Hepatocyte (in vitro differentiated cells): ENCODE data around the gene GPRC5C. TPM values are rescaled to one million over a fixed set of nuclear protein-coding genes. Genes with fewer than 3 reads are reported as not detected.

Experiments
- DNase-seq: peaks from one replicate; pipeline ENCODE4 v3.0.0-alpha.2; 2016; ENCODE audit warnings: low spot score
- H2AFZ ChIP-seq: fragments of 200-600 bp; sonication (generic); 2 replicates; pipeline ENCODE4 v1.6.0; 2016; ENCODE audit warnings: antibody characterized with exemption, mild to moderate bottlenecking
- H3K27ac ChIP-seq: fragments of 200-600 bp; sonication (generic); 2 replicates; pipeline ENCODE4 v1.5.1; 2016; ENCODE audit warnings: mild to moderate bottlenecking
- H3K27me3 ChIP-seq: fragments of 200-600 bp; sonication (generic); 2 replicates; pipeline ENCODE4 v1.6.1; 2016
- H3K36me3 ChIP-seq: fragments of 200-600 bp; sonication (generic); replicated peaks from 2 replicates; pipeline ENCODE4 v1.5.1; 2016; ENCODE audit warnings: low read depth; ENCODE audit not compliant: insufficient read depth
- H3K4me1 ChIP-seq: fragments of 200-600 bp; sonication (generic); 2 replicates; pipeline ENCODE4 v1.5.1; 2016; ENCODE audit warnings: mild to moderate bottlenecking, moderate library complexity; ENCODE audit not compliant: insufficient read depth
- H3K4me2 ChIP-seq: fragments of 200-600 bp; sonication (generic); 2 replicates; pipeline ENCODE4 v1.6.0; 2016
- H3K4me3 ChIP-seq: fragments of 200-600 bp; sonication (generic); 2 replicates; pipeline ENCODE4 v1.5.1; 2016; ENCODE audit warnings: mild to moderate bottlenecking
- H3K79me2 ChIP-seq: fragments of 200-600 bp; sonication (generic); 2 replicates; pipeline ENCODE4 v1.6.0; 2017; ENCODE audit warnings: mild to moderate bottlenecking
- H3K9me2 ChIP-seq: fragments of 200-600 bp; sonication (generic); replicated peaks from 2 replicates; pipeline ENCODE4 v1.6.0; 2017; ENCODE audit warnings: mild to moderate bottlenecking; ENCODE audit not compliant: insufficient read depth
- H3K9me3 ChIP-seq: fragments of 200-600 bp; sonication (generic); 2 replicates; pipeline ENCODE4 v1.5.1; 2016; ENCODE audit warnings: low read depth, mild to moderate bottlenecking
- H4K20me1 ChIP-seq: fragments of 200-600 bp; sonication (generic); 2 replicates; pipeline ENCODE4 v1.6.0; 2016; ENCODE audit warnings: mild to moderate bottlenecking; ENCODE audit not compliant: insufficient read depth, poor library complexity, severe bottlenecking
- EZH2 ChIP-seq: fragments of 200-600 bp; sonication (generic); IDR thresholded peaks from 2 replicates; pipeline ENCODE4 v1.6.1; 2016; ENCODE audit warnings: antibody characterized with exemption, mild to moderate bottlenecking, borderline replicate concordance
- EZH2phosphoT487 ChIP-seq: fragments of 200-600 bp; sonication (generic); IDR thresholded peaks from one replicate; pipeline ENCODE4 v1.6.1; 2018; ENCODE audit warnings: antibody characterized with exemption, mild to moderate bottlenecking, low read depth, moderate library complexity; ENCODE audit not compliant: unreplicated experiment, severe bottlenecking
- WGBS: methylation state at CpG from one replicate; pipeline ENCODE4 v1.1.6; 2016; ENCODE audit warnings: low lambda C conversion rate; ENCODE audit errors: missing lambda C conversion rate; 5-methylcytosine and 5-hydroxymethylcytosine counted together
- polyA plus RNA-seq: library from polyadenylated mRNA; unstranded; fragments of >200 nt; fragmentation: Nextera tagmentation; extraction: Ambion mirVana; gene quantifications from 2 replicates; pipeline ENCODE4 v1.2.1, GENCODE V29; 2016
- total RNA-seq: library from RNA; depleted of rRNA; stranded (reverse); fragments of >200 nt; gene quantifications from 2 replicates; pipeline ENCODE4 v1.2.3, GENCODE V29; 2014
- TF ChIP-seq, protein P1 (sequence below): fragments of 200-600 bp; sonication (generic); IDR thresholded peaks from 2 replicates; pipeline ENCODE4 v1.5.1; 2016; ENCODE audit warnings: antibody characterized with exemption, mild to moderate bottlenecking; ENCODE audit not compliant: poor library complexity

The GPRC5C gene
- total and polyA plus RNA-seq, 2 experiments from 2014 or later, result 150 to 237 TPM

GRCh38 chr17:74386386-74386785, 45.5 kb upstream of the GPRC5C start:
- Histone ChIP-seq H3K36me3 (no peaks in the 10 kb centered on the region), H4K20me1 (no peaks in the 10 kb centered on the region), H3K4me2 (no peak overlapping the region), H3K9me2 (no peaks in the 10 kb centered on the region), H3K27ac (peak overlapping the region; percentile 71), H2AFZ (no peak overlapping the region), H3K4me3 (no peak overlapping the region), H3K4me1 (no peaks in the 10 kb centered on the region), H3K79me2 (no peaks in the 10 kb centered on the region), H3K27me3 (no peaks in the 10 kb centered on the region), H3K9me3 (no peaks in the 10 kb centered on the region)
- peak; percentile 66 for DNase-seq
- TF ChIP-seq EZH2 (no peak), EZH2phosphoT487 (no peak)
- TF ChIP-seq, protein P1, sequence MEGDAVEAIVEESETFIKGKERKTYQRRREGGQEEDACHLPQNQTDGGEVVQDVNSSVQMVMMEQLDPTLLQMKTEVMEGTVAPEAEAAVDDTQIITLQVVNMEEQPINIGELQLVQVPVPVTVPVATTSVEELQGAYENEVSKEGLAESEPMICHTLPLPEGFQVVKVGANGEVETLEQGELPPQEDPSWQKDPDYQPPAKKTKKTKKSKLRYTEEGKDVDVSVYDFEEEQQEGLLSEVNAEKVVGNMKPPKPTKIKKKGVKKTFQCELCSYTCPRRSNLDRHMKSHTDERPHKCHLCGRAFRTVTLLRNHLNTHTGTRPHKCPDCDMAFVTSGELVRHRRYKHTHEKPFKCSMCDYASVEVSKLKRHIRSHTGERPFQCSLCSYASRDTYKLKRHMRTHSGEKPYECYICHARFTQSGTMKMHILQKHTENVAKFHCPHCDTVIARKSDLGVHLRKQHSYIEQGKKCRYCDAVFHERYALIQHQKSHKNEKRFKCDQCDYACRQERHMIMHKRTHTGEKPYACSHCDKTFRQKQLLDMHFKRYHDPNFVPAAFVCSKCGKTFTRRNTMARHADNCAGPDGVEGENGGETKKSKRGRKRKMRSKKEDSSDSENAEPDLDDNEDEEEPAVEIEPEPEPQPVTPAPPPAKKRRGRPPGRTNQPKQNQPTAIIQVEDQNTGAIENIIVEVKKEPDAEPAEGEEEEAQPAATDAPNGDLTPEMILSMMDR, result no peak
- WGBS, result 67% methylated on average over 8 of the region's 8 CpGs

DNA sequence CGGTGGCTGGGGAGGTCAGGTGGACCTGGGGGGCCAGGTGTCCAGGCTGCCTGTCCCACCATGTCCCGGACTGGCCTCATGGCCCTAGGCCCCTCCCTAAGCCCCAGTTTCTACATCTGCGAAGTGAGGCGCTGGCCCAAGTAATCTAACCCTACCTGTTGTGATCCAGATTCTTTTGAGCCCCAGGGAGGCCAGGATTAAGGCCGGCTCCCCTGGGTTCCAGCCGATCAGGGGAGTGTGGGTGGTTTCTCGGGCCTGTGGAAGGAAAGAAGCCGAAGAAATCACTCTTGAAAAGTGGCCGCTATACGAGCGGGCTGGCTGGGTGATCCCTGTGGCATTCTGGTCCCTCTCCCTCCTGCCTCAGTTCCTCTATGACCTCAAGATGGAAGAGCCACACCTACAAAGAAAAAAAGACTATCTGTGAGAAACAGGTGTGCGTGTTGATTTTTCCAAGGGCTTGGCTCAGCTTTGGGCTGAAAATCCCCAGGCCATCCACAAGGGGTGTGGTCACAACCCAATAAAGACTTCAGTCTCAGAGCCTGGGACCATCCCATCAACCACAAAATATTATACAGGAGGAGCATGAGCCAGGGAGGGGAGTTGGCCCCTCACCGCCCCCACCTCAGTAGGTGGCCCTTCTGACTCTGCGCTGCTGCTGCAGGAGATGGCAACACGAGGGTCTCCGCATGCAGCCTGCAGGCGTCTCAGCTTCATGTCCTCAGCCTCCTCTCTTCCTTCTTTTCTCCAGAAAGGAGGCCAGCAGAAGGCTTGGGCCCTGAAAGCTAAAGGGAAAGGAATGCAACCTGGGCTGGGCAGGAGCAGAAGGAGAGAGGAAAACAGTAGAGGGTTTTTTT, 44.3 kb upstream of the GPRC5C start:
- no peak overlapping the region for H3K4me2 ChIP-seq
- no peak for DNase-seq
- H2AFZ ChIP-seq, result no peak overlapping the region
- H3K79me2 ChIP-seq, result no peaks in the 10 kb centered on the region
- 80% methylated on average over 17 of the region's 17 CpGs for WGBS
- no peaks in the 10 kb centered on the region for H4K20me1 ChIP-seq
- H3K4me3 ChIP-seq, result no peak overlapping the region
- H3K4me1 ChIP-seq, result no peaks in the 10 kb centered on the region
- H3K36me3 ChIP-seq, result no peaks in the 10 kb centered on the region
- no peaks in the 10 kb centered on the region for H3K9me3 ChIP-seq
- no peaks in the 10 kb centered on the region for H3K27me3 ChIP-seq
- H3K9me2 ChIP-seq, result no peaks in the 10 kb centered on the region
- no peak overlapping the region for H3K27ac ChIP-seq
- TF ChIP-seq EZH2, result no peak
- TF ChIP-seq, protein P1, result no peak
- no peak for TF ChIP-seq EZH2phosphoT487

DNA sequence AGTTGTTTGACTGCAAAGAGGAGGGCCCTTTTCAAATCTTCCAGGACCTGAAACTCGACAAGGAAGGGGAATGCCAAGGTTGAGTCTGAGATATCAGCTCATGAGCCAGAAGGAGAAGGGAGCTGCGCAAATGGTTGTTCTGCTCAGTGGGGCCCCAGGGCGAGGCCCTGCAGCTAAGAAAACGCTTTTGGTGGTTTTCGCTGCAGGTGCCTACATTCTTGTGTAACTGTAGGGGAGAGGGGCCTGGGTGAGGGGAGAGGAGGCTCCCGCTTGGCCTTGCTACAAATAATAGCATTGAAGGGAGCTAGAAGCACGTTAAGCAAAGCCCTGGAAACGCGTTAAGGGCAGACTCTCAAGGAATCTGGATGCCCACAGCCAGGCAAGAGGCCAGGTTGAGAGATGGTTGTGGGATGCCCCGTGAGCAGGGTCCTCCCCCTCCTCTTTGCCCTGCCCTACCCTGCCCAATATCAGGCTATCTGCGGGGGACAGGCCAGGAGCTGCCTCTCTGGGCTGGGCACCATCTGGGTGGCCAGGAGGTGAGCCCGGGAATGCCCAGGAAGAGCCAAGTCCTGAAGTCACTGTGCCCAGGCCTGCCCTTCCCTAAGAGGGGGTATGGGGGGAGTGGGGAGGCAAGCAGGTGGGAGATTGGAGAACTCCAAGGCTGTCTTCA, 42.7 kb upstream of the GPRC5C start:
- Histone ChIP-seq H3K36me3 (no peaks in the 10 kb centered on the region), H3K27ac (no peak overlapping the region), H3K4me2 (no peak overlapping the region)

More for the DNA sequence above, 42.7 kb upstream of the GPRC5C start:
- Histone ChIP-seq H3K4me1 (peaks cover 6% of the 10 kb centered on the region), H3K4me3 (no peak overlapping the region), H3K9me2 (no peaks in the 10 kb centered on the region), H3K27me3 (no peaks in the 10 kb centered on the region), H3K79me2 (no peaks in the 10 kb centered on the region), H2AFZ (no peak overlapping the region), H3K9me3 (no peaks in the 10 kb centered on the region), H4K20me1 (no peaks in the 10 kb centered on the region)
- no peak for DNase-seq
- WGBS, result 76% methylated on average over 12 of the region's 12 CpGs
- TF ChIP-seq EZH2, result no peak
- TF ChIP-seq, protein P1, result no peak
- TF ChIP-seq EZH2phosphoT487, result no peak
